Stimulated activated CD4-positive, alpha-beta T cell treated with anti-CD3 and anti-CD28 coated beads, Interleukin-12 subunit alpha, Interleukin-12 subunit beta, amount 100 ng/mL, for 48 hours (primary cell): ENCODE results near the gene SLC2A14.
"Not testable (repeated sequence)": the region's sequence is repeated elsewhere in the genome, so short reads cannot be mapped to it uniquely, and the experiment has no call there.

Source experiments
- DNase-seq, 3 donors: peaks; one replicate each; pipeline ENCODE4 v3.0.0-alpha.2; 2020; ENCODE audit warnings: low read depth in 2 of 3, low spot score in 1 of 3

Gene SLC2A14

DNA sequence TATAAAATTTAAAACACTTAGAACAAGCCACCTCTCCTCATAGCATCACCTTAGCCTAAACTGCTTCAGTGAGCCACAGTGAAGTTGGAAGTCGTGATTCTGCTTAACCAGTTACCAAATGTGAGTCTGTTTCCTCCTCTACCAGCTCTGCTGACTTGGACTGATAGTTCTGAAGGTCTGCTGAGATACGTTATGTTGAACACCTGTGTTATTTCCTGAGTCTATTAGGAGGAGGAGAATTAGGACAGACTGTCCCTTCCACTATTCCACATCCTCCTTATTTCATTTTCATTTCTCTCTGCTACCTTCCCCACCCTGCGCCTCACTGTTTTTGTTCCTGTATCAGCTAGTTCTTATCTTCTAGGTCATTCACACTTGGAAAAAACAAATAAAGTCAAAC lies 2.4 kb downstream of the SLC2A14 start:
- DNase-seq: no peak

DNA sequence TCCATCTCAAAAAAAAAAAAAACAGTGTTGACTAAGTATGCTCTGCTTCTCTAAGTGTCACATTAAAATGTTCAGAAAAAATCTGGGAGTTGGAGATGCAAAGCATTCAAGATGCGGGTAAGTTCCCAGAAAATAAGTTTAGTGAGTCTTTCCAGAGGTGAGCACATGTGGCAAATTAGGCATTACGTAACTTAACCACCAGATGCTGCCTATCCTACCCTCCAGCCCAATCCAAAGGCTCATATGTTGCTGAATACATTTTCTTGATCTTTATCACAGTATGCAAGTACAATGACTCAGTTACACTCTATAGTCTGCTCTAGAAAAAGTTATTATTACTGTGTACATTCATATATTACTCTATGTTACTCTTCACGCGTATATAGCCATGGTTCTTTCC lies 3.6 kb downstream of the SLC2A14 start:
- DNase-seq: no peak

DNA sequence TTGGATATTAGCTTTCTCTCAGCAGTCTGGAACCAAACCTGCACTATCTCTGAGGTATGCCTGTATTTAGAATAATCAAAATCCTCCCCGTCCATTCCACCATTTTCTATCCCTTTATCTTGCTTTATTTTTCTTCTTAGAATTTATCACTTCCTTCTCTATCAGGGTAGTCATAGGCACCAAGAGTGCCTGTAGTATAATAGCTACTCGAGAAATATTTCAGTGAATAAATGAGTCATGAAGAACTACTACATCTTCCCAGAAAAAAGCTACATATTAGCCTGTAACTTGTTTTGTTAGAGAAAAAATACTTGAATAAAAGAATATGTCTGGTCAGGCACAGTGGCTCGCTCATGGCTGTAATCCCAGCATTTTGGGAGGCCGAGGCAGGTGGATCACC lies 4.3 kb downstream of the SLC2A14 start:
- DNase-seq: no peak

DNA sequence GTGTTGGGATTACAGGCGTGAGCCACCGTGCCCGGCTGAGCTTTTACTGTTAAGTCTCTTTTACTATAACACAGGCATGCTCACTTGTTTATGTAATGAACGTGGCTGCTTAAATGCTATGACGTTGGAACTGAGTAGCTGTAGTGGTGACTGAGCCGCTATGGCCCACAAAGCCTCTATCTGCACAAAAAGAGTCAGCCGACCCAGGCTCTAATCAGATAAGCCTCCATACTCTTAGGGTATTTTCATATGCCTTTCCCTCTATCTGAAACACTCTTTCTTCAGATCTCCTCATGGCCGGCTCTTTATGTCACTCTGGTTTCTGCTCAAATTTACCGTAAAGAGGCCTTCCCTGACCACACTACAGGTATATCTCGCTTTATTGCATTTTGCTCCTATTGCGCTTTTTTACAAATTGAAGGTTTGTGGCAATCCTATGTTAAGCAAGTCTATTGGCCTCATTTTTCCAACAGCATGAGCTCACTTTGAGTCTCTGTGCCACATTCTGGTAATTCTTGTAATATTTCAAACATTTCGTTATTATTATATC lies 8.0 kb downstream of the SLC2A14 start:
- DNase-seq: no peak

DNA sequence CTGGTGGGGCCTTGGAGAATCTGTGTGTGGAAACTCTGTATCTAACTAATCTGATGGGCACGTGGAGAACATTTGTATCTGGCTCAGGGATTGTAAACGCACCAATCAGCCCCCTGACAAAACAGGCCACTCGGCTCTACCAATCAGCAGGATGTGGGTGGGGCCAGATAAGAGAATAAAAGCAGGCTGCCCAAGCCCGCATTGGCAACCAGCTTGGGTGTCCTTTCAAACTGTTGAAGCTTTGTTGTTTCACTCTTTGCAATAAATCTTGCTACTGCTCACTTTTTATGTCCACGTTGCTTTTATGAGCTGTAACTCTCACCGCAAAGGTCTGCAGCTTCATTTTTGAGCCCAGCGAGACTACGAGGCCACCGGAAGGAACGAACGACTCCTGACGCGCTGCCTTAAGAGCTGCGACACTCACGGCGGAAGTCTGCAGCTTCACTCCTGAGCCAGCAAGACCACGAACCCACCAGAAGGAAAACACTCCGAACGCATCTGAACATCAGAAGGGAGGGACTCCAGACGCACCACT lies 9.8 kb downstream of the SLC2A14 start:
- DNase-seq: peak in 2 of 3 donors; percentile 16 to 25

DNA sequence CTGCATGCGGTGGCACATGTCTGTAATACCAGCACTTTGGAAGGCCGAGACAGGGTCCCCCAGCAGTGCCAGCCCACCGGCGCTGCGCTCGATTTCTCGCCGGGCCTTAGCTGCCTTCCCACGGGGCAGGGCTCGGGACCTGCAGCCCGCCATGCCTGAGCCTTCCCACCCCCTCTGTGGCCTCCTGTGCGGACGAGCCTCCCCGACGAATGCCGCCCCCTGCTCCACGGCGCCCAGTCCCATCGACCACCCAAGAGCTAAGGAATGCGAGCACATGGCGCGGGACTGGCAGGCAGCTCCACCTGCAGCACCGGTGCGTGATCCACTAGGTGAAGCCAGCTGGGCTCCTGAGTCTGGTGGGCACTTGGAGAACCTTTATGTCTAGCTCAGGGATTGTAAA lies 10.4 kb downstream of the SLC2A14 start:
- not testable (repeated sequence) for DNase-seq

DNA sequence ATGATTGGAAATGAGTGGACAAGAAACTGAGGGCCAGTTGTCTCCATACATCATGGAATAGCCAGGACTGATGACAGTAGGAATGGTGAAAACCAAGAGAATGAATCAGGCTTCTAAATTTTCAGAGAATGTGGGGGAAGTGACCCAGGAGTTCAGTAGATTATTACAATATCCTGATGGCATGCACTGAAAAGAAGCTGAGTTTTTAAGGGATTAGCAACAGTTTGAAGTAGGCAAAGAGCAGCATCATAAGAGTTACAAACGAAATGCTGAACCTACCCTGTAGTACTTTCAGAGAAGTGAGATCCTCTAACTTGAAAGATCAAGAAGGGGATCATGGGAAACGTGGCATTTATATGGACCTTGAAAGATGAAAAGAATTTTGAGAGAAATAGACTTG lies 13.2 kb downstream of the SLC2A14 start:
- no peak for DNase-seq

DNA sequence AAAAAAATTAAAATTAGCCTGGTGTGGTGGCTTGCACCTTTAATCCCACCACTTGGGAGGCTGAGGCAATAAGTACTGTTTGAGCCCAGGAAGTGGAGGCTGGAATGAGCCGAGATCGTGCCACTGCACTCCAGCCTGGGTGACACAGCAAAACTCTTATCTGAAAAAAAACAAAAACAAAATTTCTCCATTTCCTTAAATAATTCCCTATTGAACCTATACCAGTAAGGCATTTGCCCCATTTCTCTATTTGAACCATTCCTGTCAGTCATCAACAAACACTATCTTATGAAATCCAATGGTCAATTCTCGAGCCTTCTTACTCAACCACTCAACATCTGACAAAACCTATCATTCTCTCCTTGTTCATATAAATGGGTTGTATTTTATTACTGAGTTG lies 14.7 kb downstream of the SLC2A14 start:
- DNase-seq: no peak

DNA sequence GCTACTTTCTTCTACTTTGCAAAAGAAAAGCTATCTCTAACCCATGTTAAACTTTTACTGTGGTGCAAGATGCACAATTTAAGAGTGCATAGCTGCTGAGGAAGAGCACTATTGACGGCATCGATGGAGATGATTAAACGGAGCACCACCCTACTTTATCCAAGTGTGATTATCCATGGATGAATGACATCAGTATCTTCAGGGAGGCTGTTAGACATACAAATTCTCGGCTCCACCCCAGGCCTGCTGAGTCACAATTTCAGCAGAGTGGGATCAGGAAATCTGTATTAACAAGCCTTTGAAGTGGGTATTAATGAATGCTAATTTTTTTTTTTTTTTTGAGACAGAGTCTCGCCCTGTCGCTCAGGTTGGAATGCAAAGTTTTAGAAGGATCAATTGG lies 16.2 kb downstream of the SLC2A14 start:
- DNase-seq: no peak

DNA sequence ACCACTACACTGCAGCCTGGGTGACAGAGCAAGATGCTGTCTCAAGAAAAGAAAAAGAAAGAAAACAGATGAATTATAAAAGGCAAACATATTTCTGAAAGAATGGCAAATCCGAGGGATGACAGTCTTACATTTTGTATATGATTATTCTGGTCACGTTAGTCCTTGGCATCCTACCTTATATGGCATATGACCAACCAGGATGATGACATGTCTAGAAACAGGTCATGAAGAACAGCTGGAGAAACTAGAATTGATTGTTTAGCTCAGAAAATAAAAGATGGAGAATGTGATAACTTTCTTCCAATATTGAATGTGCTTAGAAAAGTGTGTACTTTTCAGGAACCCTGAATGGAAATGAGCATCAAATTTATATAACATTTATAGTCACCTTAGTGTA lies 19.2 kb downstream of the SLC2A14 start:
- DNase-seq: no peak

DNA sequence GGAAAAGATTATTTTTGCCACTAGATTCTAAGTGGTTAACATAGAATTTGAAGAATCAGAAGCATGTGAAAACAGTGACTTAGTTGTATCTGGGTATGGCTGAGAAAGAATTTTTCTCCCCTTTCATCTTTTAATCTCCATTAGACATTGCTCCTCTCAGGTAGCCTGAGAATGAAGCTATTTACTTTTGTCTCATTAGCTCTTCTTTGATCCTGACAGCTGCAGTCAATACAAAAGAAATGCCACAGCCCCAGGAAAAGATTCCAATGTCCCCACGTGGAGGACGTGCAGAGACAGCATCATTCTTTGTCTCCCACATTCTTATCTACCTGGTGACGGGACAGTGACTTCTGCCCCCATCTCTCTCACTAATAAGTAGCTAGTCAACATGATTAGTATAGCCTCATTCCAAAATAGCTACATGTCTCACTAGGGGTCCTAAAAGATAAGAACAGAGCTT lies 21.1 kb downstream of the SLC2A14 start:
- DNase-seq: not testable (repeated sequence)

DNA sequence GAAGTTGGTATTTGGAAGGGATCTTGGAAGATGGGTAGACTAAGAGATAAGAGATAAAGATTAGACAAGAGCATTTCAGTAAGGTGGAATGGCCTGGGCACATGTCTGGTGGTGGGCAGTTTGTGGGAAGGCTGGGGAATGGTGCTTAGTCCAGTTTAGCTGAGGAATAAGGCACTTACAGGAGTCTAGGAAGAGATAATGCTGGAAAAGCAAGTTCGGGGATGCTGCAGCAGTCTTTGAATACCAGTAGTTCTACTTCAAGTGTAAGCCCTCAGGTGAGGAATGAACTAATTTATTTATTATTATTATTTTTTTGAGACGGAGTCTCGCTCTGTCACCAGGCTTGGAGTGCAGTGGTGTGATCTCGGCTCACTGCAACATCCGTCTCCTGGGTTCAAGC lies 22.6 kb downstream of the SLC2A14 start:
- not testable (repeated sequence) for DNase-seq

DNA sequence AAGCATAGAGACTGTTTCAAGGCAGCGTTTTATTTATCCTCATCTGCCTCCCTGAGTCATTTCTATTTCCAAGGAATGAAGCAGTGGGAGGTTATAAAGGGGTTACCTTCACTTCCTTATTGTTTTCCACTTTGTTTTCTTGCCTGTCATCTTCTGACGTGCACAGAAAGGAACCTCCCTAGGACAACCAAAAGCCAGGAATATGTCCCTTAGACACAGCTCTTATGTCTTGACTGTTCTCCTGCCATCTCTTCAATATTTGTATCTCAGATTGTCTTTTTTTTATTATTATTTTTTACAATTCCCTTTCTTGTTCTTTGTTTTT lies 24.7 kb downstream of the SLC2A14 start:
- DNase-seq: not testable (repeated sequence)

DNA sequence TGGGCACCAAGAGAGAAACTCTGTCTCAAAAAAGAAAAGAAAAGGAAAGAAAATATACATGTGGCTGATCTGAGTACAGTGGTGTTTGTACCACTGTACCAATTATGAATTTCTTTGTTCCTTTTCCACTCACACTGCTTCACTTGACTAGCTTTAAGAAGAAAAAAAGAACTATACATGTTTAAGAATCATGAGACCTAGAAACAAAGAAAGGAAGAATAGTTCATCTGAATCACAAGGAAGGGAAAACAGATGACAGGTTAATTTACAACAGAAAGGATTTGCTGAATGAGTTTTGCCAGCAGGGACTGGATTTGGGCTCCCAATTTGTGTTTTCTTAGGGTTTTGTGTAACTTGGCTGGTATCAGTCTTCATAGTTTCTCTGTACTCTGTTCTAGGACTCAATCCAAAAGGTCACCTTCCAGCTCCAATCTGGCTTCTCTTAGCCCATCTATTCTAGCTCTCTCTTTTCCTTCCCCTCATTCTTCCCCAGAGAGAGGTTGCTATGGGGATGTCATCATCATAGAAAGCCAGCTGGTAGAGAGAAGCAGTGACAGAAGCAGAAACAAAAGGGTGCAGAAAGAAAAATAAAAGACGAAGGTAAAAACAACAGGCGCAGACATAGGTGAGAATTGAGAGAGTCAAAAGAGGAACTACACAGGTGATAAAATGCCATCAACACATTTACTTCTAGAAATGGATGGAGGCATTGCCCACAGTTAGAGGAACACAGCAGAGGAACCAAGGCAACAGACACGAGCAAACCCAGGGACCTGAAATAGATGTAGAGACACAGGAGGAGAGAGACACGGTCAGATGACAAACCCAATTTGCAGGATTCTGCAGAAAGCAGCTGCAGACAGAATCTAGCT lies 25.3 kb downstream of the SLC2A14 start:
- DNase-seq: not testable (repeated sequence)

DNA sequence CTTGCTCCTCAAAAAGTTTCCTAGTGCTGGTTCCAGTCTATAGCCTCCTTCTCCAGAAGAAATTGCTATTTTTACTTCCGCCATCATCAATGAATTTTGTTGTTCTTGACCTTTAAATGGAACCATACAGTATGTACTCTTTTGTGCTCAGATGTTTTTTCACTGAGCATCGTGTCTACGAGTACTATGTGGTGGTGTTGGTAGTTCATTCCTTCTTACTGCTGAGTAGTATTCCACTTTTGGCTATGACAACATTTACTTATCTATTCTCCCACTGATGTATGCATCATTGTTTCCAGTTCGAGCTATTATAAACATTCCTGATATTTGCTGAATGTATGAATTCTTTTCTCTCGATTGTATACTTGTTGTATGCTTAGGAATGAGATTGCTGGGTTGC lies 28.6 kb downstream of the SLC2A14 start:
- no peak for DNase-seq

DNA sequence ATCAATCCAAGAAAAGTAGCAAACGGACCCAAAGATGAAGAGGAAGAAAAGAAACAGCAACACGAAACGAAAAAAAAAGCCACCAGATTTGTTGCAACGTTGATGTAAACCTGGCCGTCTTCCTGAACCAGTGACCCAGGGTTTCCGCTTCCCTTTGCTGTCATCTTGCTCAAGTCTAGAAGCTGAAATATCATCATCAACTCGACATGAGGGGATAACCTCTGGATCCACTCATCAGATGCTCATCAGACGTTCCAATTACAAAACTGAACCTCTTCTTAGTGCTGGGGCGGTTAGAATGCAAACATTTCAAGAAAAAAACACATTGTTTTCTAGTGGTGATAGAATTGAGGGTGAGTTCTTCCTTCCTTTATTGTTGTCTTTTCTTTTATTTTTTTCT lies 29.1 kb downstream of the SLC2A14 start:
- not testable (repeated sequence) for DNase-seq

DNA sequence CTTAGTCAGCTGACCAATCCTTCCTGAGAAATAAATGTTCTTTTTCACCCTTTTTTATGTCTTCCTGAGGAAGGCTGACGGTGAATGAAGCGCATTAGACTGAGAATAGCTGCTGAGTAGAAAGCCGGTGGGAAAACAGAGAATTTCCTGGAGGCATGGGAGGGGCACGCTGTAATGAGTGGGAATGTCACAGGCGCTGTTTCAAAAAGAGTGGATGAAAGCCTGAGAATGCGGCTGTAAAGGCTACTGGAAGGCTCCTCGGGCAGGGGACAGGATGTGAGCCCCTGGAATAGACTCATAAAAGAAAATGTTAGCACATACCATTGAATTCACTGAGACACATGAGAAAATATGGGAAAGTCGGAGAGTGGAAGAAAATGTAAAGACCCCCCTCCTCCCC lies 29.6 kb downstream of the SLC2A14 start:
- DNase-seq: not testable (repeated sequence)

DNA sequence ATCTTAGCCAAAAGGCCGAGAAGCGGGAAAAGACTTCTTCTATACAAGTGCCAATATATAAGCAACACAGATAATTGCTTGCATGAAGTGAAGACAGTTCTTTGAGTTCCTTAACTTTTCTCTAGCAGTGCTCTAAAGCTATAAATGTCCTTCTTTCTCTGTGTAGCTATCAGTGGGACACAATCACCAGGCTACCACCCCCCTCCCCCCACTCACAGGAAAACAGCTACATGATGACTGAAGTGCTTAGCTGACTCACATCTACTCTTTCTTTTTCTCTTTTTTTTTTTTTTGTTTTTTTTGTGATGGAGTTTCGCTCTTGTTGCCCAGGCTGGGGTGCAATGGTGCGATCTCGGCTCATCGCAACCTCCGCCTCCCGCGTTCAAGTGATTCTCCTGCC lies 30.3 kb downstream of the SLC2A14 start:
- not testable (repeated sequence) for DNase-seq

DNA sequence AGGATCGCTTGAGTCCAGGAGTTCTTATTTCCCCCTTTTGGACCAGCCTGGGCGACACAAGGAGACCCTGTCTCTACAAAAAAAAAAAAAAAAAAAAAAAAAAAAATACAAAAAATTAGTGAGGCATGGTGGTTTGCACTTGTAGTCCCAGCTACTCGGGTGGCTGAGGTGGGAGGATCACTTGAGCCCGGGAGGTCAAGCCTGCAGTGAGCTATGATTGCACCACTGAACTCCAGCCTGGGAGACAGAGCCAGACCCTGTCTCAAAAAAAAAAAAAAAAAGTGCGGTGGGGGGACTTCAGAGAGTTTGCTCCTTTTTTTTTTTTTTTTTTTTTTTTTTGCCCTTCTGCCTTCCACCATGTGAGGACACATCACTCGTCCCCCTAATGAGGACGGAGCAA lies 32.9 kb downstream of the SLC2A14 start:
- not testable (repeated sequence) for DNase-seq

DNA sequence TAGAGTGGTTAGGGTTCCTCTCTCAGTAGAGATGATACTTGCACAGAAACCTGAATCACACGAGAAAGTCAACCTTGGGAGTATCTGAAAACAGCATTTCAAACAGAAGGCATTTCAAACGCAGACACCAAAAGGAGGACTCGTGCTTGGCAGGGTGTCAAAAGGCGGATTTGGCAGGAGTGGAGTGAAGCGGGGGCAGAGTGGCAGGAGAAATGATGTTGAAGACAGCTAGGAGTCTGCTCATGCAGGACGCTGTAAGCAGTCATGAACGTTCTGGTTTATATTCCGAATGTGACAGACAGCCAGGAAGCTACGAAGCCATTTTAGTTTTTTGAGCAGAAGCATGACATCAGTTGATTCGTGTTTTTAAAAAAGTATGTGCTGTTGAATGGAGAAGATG lies 33.5 kb downstream of the SLC2A14 start:
- DNase-seq: not testable (repeated sequence)

DNA sequence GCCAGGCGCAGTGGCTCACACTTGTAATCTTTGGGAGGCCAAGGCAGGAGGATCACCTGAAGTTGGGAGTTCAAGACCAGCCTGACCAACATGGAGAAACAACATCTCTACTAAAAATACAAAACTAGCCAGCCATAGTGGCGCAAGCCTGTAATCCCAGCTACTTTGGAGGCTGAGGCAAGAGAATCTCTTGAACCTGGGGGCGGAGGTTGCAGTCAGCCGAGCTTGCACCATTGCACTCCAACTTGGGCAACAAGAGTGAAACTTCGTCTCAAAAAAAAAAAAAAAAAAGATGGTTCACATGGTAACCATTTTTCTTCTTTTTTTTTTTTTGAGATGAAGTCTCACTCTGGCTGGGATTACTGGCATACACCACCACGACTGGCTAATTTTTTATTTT lies 35.3 kb downstream of the SLC2A14 start:
- DNase-seq: no peak

DNA sequence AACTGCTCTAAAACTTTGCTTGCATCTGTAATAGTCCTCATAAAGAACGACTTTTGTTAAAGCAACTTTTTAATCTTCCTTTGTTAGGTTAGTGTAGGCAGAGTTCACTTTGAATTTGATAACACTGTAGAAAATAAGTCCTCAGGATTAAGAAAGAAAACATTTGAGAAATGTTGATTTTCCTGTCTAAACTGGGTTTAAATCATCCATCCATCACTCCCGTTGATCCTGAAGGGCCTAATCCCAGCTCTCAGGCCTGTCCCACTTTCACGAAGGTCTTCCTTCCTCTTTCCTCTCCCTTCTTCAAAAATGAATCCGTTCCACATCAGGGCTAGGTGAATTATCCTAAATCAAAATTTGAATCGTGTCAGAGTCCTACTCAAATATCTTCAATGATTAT lies 36.9 kb downstream of the SLC2A14 start:
- DNase-seq: no peak

DNA sequence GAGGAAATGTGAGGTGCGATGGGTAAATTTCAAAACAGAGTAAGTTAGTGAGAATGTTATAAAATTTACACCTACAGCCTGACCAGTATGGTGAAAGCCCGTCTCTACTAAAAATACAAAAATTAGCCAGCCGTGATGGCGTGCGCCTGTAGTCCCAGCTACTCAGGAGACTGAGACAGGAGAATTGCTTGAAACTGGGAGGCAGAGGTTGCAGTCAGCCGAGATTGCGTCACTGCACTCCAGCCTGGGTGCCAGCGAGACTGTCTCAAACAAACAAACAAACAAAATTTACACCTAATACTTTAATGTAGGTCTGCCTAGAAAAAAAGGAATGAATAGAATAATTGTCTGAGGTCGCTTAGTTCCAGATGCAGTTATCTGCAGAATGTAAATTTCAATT lies 37.6 kb downstream of the SLC2A14 start:
- no peak for DNase-seq
